HG02588 (cell line): Measurements from ENCODE around the gene PREB.

ENCODE experiments used
- ATAC-seq: cut with Tn5 transposase; IDR thresholded peaks from one replicate; pipeline ENCODE4 v1.9.1; 2021; ENCODE audit warnings: mild to moderate bottlenecking, moderate library complexity; ENCODE audit not compliant: unreplicated experiment

PREB gene

DNA sequence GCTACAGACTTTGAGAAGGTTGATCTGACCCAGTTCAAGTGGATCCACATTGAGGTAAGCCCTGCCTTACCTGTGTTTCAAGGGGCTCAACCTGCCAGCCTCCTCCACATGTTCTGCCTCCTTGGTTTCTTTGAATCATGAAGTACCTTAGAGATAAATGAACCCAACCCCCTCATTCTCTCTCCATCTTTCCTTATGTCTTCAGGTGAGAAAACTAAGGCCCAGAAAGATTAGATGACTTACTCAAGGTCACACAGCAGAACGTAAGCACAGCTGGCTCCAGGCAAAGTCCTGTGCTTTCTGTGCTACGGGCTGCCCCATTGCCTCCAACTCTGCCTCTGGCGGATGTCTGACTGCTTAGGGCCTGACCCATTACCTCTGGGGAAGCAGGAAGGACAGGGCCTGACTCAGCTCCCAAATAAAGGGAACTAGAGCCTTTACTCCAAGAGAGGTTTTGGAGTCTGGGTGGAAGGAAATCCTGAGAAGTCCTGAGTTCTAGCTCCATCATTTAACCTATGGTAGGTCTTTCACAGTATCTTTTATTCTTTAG is 37.6 kb downstream of the PREB start:
- ATAC-seq = no peak

DNA sequence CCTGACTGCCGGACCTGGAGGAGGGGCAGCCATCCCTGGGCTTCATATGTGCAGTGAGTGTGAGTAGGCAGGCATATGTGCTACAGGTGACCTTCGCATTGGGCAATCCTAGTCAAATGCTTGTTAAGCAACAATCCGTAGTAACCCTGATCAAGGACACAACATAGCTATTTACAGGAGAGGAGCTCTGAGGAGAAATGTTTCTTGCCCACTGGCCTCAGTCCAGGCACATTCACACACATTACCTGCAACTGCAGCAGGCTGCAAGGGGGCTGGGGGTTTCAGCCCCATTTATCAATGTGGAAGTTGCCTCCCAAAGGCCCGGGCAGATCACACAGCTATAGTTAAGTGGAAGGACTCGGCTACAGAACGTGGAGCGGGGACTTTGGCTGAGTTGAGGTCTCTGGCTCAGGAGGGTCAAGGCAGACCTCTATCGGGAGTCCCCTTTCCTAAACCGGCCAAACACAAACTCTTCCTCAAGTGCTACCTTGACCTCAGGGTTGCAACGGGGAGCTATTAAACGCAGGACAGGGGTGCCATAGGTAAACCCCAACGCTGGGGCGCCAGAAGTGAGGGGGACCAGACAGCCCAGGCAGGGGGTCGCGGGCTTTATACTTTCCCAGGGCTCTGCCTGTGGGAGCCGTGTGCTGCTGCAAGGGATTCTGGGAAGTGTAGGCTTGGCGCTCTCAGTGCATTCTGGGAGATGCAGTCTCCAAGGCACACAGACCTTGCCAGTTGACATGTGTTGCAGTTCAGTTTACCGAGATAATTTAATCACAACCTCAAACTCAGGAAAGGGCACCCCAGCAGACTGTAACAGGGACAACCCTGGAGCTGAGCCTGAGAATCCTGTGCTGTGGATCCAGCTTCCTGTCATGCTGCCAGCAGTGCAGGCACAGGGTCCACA is 38.4 kb downstream of the PREB start:
- ATAC-seq = no peak

DNA sequence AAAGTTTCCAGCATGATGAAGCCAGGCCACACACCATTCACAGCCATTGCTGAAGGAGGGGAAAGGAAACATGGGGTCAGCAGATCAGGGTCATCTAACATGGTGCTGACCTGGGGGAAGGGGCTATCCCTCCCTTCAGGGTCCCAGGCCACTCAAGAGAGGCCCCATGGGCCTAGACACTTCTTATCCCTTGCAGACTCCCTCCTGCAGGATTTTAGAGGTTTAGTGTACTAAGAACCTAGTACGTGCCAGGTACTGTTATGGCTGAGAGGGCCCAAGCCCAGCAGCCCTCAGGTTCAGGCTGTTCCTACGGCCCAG is 39.0 kb downstream of the PREB start:
- ATAC-seq = no peak

DNA sequence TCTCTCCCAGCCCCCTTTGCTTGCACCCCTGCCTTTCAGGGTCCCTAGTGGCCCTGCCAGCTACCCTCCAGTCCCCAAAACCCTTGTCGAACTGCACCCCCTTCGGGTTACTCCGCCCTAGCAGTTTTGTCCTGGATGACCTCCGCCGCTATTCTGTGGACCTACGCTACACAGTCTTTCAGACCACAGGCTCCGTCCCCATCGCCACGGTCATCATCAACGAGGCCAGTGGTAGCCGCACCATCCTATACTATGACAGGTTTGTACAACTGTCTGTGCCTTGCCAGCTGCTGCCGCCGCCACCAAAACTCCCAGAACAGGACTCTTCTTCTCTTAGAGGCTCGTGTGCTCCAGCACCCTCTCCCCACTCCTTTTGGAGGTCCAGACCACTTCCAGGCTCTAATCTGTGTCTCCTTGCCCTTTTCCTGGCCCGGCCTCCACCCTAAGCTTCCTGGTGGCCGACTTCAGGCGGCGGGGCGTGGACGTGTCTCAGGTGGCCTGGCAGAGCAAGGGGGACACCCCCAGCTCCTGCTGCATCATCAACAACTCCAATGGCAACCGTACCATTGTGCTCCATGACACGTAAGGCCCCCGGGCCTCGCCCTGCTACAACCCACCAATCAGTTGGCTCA is 40.0 kb downstream of the PREB start:
- ATAC-seq = no peak

DNA sequence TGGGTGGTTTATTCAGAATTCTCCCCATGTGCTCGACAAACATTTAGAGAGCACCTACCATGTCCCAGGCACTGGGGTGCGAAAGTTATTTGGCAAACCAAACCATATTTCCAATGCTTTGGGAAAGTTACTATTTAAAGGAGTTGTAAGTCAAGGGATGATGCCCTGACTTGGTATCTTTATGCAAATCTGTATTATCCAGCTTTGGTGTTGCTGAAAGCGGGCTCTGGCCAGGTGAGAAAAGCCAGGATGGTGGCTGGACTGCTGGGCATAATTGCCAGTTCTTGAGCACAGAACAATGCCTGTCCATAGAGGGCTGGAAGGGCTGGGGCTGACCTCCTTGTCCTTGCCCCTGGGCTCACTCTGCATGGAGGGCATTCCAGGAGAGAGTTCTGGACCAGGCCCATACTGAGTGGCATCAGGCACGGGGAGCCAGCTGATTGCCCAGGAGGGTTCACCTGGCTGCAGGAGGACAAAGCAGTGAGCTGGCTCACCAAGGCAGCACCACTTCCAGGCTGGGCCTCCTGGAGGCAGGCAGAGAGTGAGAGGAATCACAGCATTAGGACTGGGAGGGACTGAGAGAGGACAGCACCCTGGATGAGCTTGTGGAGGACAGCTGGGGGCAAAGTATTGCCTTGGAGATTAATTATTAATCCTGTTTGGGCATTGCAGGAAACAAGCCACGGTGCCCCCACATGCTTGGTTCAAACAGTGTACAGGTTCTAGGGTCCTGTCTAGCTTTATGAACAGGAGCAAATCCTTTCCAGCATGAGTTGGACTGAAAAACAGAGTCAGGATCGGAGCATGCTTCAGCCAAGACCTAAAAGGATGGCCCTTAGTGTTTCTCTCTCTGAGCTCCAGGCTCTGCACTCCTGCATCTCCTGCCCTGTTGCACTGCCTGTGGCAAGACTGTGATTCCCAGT is 40.7 kb downstream of the PREB start:
- ATAC-seq = no peak

DNA sequence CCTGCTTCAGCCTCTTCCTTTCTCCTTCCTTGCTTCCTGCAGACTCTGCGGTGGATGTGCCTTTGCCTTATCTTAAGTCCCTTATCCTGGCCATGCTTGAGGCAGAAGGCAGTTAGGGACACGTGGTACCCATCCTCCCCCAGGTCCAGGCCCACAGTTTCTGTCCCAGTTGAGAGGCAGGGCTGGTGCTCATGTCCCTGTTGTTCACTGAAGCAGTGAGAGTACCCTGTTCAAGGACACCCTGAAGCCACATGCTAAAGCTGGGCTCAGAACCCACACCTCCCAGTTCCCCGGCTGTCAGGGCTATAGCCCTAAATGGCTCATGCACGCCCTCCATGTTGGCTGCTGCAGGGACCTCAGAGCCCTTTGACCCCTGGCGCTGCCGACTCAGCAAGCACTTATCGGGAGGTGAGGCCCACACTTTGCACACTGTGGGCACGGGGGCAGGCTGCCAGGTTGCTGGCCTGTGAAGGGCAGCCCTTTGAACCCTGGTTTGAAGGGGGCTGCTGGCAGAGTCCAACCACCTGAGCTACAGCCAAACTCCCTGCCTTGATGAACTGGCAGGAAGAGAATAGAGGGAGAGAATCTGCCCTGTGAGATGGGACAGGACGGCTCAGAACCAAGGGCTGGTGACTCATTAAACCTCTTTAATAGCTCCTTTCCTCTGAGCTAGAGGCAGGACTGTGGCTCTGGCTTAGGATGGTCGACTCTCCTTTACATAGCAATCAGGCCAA is 41.6 kb downstream of the PREB start:
- ATAC-seq = no peak

DNA sequence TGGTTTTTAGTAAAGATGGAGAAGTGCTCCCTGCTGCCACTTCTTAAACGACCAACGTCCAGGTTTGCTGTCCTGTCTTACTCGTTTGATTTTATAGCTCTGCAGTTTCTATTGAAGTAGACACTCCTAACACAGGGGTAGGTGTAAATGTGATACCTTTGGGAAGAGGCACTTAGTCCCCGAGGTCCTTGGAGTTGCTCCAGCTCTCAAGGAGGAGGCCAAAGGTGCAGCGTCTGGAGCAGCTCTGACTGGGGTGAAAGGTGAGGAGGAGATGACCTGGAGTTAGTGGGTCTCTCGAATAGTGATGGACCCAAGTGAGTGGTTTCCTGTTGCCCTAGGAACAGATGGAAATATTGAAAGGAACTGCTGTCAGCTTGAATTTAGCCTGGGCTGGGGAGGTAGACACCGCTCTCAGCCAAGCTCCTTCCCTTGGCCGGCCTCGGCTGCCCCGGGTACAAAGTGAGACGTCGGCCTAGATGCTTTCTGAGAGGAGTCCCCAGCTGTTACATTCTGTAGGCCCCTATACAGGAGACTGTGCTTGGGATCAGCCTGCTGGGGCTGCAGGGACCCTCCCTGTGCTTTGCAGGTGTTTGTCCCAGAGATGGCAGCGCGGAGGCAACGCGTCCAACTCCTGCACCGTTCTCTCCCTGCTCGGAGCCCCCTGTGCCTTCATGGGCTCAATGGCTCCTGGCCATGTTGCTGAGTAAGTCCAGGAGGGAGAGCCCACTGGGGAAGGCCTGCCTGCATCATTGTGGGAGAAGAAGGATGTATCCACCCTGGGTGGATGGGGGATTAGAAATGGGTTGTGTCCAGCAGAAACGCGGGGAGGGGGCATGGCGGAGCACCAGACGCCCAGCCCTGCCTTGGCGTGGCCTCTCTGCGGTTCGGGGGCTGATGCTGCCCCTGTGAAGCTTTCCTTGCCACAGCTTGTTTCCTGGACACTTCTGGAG is 42.4 kb downstream of the PREB start:
- no peak for ATAC-seq

DNA sequence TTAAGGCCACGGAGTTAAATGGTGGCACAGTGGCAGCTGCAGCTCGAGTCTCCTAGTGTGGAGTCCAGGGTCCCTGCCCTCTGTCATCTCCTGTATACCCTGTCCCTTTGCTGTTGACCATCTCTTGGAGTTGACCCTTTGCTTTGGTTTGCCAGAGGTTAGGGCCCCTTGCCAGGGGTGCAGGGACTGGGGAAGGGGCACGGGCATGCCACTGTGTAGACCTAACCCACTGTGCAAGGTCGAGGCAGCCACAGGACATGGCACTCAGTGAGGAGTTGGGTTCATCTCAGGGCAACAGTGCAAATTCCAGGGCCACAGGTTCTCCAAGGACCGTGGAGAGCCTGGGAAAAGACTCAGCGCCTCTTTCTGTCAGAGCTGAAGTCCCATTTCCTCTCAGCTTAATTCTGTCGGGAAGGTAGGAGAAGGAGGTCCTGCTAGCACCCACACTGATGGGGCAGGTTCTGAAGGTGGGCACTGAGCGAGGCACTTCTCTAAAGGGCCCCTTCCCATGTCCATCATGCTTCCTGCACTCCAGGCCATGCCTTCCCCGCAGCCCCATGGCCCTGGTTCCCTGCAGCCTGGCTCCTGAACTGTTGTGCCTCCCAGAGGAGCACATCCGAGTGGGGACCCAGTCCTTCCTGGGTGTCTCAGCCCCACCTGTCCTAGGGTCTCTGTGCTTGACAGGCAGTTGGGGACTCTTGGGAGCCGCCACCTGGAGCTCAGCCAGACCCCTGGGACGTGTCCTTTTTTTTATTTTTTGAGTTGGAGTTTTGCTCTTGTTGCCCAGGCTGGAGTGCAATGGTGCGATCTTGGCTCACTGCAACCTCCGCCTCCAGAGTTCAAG is 45.1 kb downstream of the PREB start:
- ATAC-seq = no peak

DNA sequence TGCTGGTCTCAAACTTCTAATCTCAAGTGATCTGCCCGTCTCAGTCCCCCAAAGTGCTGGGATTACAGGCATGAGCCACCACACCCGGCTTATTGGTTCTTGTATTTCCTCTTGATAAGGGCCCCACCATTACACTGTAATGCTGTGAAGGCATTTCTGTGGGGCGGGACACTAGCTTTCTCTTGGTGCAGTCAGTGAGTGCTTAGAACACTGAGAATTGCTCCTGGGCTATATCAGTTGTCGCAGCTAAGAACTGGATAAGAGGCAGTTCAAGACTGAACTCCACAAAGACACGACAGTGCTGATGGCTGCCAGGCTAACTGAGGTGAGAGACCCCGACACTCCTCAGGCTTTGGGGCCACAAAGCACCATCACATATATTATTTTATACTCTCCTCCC is 45.8 kb downstream of the PREB start:
- ATAC-seq = no peak

DNA sequence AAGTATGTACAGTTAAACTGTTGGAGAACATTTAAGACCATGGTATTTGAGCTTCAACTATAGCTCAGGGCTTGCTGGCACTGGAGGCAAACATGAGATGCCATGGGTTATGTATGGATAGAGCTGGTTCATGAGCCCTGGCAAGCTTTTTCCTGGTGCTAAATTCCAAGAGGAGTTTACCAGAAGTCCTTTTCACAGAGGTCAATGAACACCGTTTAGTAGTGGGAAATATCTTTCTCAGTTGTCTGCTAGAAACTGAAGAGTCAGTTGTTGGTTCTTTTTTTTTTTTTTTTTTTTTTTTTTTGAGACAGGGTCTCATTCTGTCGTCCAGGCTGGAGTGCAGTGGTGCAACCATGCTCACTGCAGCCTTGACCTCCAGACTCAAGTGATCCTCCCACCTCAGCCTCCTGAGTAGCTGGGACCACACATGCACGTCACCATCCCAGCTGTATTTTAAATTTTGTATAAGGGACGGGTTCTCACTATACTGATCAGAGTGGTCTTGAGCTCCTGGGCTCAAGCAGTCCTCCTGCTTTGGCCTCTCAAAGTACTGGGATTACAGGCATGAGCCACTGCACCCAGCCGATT is 46.5 kb downstream of the PREB start:
- no peak for ATAC-seq

DNA sequence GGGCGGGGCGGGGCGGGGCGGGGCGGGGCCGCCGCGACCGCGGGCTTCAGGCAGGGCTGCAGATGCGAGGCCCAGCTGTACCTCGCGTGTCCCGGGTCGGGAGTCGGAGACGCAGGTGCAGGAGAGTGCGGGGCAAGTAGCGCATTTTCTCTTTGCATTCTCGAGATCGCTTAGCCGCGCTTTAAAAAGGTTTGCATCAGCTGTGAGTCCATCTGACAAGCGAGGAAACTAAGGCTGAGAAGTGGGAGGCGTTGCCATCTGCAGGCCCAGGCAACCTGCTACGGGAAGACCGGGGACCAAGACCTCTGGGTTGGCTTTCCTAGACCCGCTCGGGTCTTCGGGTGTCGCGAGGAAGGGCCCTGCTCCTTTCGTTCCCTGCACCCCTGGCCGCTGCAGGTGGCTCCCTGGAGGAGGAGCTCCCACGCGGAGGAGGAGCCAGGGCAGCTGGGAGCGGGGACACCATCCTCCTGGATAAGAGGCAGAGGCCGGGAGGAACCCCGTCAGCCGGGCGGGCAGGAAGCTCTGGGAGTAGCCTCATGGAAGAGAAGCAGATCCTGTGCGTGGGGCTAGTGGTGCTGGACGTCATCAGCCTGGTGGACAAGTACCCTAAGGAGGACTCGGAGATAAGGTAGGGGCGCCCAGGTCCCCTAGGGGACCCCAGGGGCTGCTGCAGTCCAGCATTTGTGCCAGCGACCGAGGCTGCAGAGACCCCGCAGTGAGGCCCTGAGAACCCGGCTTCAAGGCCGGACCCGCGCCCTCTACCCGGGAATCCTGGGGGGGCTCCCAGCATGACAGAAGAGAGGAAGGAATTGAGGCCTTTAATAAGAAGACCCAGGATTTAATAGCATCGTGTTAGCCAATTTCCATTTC is 47.5 kb downstream of the PREB start, which contains the start of gene KHK:
Gene KHK, plus strand, starts transcription at position 49 of the 870 bp plus-strand sequence. Its CDS starts 488 bp downstream, at position 537.
- ATAC-seq = peak; percentile 2

DNA sequence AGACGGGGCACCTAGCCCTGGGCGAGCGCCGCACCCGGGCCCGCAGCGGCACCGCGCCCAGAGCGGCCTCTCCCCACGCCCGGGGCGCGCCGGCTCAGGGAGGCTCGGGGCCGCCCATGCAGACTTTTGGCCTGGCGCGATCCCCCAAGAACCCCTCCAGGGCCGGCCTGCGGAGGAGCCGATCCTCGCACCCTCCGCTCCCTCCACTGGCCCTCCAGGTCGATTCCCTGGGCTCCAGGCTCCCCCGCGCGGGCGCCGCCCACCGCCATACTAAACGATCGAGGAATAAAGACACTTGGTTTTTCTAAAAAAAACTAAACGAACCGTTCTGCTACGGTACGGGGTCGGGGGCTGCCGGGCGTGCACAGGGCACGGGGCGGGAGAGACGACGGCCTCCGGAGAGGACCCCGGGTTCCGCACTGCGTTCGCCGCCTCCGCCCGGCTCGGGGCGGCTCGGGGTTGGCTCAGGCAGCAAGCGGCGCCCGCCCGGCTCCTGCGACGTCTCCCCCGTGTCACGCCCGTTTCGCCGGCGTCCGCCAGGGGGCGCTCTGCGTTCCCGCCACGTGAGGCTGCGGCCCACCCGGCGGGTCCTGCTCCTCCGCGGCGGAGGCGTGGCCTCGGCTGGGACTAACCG is 48.2 kb downstream of the PREB start:
- peak; percentile 78 for ATAC-seq

DNA sequence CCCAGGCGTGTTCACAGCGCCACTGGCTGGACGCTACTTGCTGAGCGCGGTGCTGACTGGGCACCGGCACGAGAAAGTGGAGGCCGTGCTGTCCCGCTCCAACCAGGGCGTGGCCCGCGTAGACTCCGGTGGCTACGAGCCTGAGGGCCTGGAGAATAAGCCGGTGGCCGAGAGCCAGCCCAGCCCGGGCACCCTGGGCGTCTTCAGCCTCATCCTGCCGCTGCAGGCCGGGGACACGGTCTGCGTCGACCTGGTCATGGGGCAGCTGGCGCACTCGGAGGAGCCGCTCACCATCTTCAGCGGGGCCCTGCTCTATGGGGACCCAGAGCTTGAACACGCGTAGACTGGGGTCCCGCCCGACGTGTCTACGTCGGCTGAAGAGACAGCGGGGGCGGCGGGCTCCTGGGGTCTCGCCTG is 48.8 kb downstream of the PREB start:
- no peak for ATAC-seq

DNA sequence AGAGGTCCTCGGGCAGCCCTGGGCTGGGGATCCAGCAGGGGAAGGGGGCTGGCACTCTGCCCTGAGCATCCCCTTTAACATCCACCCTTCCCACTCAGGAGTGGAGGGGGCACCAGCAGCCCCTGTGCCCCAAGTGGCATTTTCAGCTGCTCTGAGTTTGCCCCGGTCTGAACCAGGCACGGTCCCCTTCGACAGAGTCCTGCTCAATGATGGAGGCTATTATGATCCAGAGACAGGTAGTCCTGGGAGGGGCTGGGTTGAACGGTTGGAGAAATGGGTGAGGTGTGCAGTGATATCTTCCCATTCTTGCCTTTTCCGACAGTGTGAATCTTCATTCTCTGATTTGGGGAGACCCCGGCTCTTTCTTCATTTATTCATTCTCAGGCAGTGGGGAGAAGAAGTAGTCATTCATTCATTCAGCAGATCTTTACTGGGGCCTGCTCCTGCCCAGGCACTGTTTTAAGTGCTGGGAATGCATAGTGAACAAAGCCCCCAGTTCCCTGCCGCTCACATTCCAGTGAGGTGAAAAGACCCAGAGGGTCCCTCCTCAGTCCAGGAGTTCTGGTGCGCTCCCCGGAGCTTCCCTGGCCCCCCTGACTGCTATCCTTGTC is 49.3 kb downstream of the PREB start:
- no peak for ATAC-seq

DNA sequence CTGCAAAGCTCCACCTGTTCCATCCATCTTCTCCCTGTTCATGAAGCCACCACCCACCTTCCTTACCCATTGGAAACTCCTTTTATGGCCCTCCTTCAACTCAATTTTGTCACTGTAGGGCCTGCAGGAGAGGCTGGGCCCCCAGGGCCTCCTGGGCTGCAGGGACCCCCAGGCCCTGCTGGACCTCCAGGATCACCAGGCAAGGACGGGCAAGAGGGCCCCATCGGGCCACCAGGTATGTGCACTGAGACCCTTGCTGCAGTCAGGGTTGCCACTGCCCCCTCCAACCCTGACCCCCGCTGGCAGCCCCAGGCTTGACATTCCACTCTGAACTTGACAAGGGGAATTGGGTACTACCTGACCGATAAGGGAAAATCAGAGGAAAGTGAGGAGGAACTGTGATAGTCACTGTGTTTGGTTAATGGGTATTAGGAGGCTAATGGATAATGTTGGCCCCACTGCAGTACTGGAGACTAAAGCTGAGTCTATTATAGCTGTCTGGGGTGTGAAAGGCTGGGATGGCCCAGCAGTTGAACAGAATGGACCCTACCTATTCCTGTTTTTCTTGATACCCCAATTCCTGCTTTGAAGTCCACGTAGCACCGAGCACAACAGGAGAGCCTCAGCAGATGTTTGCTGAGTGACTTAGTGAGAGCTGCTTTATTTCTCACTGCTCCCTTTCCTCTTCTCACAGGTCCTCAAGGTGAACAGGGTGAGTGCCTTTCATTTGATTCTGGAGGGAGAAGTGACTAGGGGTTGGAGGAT is 50.0 kb downstream of the PREB start:
- ATAC-seq = no peak
